HCT116 (cell line): ENCODE measurements around the gene PADI2. TPM values are rescaled to one million over a fixed set of nuclear protein-coding genes. Genes with fewer than 3 reads are reported as not detected.

Experiments used
- ATAC-seq: fragments of 200-7000 bp; cut with Tn5 transposase; 2 replicates; pipeline ENCODE4 v1.9.1; 2020; ENCODE audit warnings: mild to moderate bottlenecking, moderate library complexity
- BruUV-seq: library from RNA; stranded (reverse); fragments of 400-500 nt; replicated peaks from 2 replicates; lab custom pipeline; 2021; lab: Mats Ljungman, UMichigan
- CTCF ChIA-PET: fragments of 300-600 bp; sonication (Branson Sonifier 250); formaldehyde crosslinking; loops from one replicate; lab custom pipeline; 2021; ENCODE audit warnings: antibody characterized with exemption; lab: Charles Lee
- POLR2A ChIA-PET: fragments of 300-600, 350-600 bp; sonication (Branson Sonifier 250); formaldehyde crosslinking; loops from one replicate; lab custom pipeline; 2021; ENCODE audit warnings: antibody characterized with exemption; lab: Charles Lee
- RAD21 ChIA-PET, 2 experiments: fragments of 300-600 bp; sonication (Branson Sonifier 250); formaldehyde crosslinking; loops; one replicate each; lab custom pipeline; 2023; ENCODE audit warnings: low total read pairs in 2 of 2; ENCODE audit not compliant: uncharacterized antibody in 2 of 2, unreplicated experiment in 2 of 2, low non-redundant PET in 1 of 2; lab: Charles Lee
- DNase-seq: peaks from one replicate; pipeline ENCODE4 v3.0.0-alpha.2; 2010; ENCODE audit warnings: low read depth, low spot score
- H2AFZ ChIP-seq: fragments of 200-600 bp; shearing (Covaris generic), sonication (generic); 2 replicates; pipeline ENCODE4 v1.6.1; 2017; ENCODE audit warnings: low read depth, mixed run types, mixed read lengths, antibody characterized with exemption, low read length; ENCODE audit not compliant: poor library complexity, severe bottlenecking
- H3K27ac ChIP-seq: 2 replicates; pipeline ENCODE4 v1.5.1; 2012; ENCODE audit warnings: low read depth, low read length
- H3K27me3 ChIP-seq: fragments of 200-600 bp; sonication (generic); 2 replicates; pipeline ENCODE4 v1.6.1; 2016; ENCODE audit warnings: mixed run types, low read length, mixed read lengths; ENCODE audit not compliant: insufficient read depth
- H3K36me3 ChIP-seq, 2 experiments: fragments of 200-500 bp in 1 of 2; fragments of 200-600 bp in 1 of 2; sonication (Bioruptor generic) in 1 of 2; sonication (generic) in 1 of 2; 2 replicates each; pipeline versions ENCODE4 v1.5.1 to v1.6.1; 2014 to 2016; ENCODE audit warnings: low read length in 2 of 2, inconsistent platforms in 1 of 2, mixed read lengths in 1 of 2, mixed run types in 1 of 2; ENCODE audit not compliant: insufficient read depth in 2 of 2, control insufficient read depth in 1 of 2
- H3K4me1 ChIP-seq, 2 experiments: fragments of 200-600 bp in 1 of 2; sonication (generic) in 1 of 2; 2 replicates each; pipeline versions ENCODE4 v1.5.1 to v1.6.1; 2012 to 2017; ENCODE audit warnings: low read length in 2 of 2, inconsistent platforms in 1 of 2, mild to moderate bottlenecking in 1 of 2, mixed read lengths in 1 of 2, mixed run types in 1 of 2, moderate library complexity in 1 of 2; ENCODE audit not compliant: insufficient read depth in 2 of 2, control insufficient read depth in 1 of 2
- H3K4me2 ChIP-seq: fragments of 200-600 bp; sonication (generic); 2 replicates; pipeline ENCODE4 v1.6.1; 2017; ENCODE audit warnings: mixed run types, low read length, mixed read lengths
- H3K4me3 ChIP-seq, 2 experiments: fragments of 200-600 bp in 1 of 2; sonication (generic) in 1 of 2; replicated peaks in 1 of 2; 2 replicates each; pipeline ENCODE4 v1.5.1; 2011 to 2016; ENCODE audit warnings: low read length in 2 of 2, control low read depth in 1 of 2, low read depth in 1 of 2, mild to moderate bottlenecking in 1 of 2, mixed read lengths in 1 of 2, mixed run types in 1 of 2
- H3K79me2 ChIP-seq: fragments of 200-600 bp; sonication (generic); 2 replicates; pipeline ENCODE4 v1.6.1; 2017; ENCODE audit warnings: mild to moderate bottlenecking, mixed run types, low read length, moderate library complexity, mixed read lengths; ENCODE audit not compliant: insufficient read depth
- H3K9ac ChIP-seq: fragments of 200-600 bp; sonication (generic); 2 replicates; pipeline ENCODE4 v1.6.1; 2016; ENCODE audit warnings: low read length, mixed read lengths
- H3K9me2 ChIP-seq: fragments of 200-600 bp; sonication (generic), shearing (Covaris generic); 2 replicates; pipeline ENCODE4 v1.6.1; 2017; ENCODE audit warnings: mixed run types, mild to moderate bottlenecking, moderate library complexity; ENCODE audit not compliant: insufficient read depth
- H3K9me3 ChIP-seq, 2 experiments: fragments of 200-500 bp in 1 of 2; fragments of 200-600 bp in 1 of 2; sonication (Bioruptor generic) in 1 of 2; sonication (generic) in 1 of 2; 2 replicates each; pipeline ENCODE4 v1.6.1; 2014 to 2017; ENCODE audit warnings: low read length in 2 of 2, mixed read lengths in 2 of 2, inconsistent platforms in 1 of 2, low read depth in 1 of 2, mild to moderate bottlenecking in 1 of 2, mixed run types in 1 of 2, moderate library complexity in 1 of 2; ENCODE audit not compliant: control insufficient read depth in 1 of 2, insufficient read depth in 1 of 2
- H4K20me1 ChIP-seq: fragments of 200-600 bp; sonication (generic), shearing (Covaris generic); 2 replicates; pipeline ENCODE4 v1.6.1; 2017; ENCODE audit warnings: mixed run types, mild to moderate bottlenecking, moderate library complexity; ENCODE audit not compliant: insufficient read depth
- CBX3 ChIP-seq: IDR thresholded peaks from 2 replicates; pipeline ENCODE4 v1.6.1; 2012; ENCODE audit warnings: low read depth
- CEBPB ChIP-seq: IDR thresholded peaks from 2 replicates; pipeline ENCODE4 v1.6.1; 2012; ENCODE audit warnings: low read depth
- RAD21 ChIP-seq: IDR thresholded peaks from 2 replicates; pipeline ENCODE4 v1.6.1; 2012; ENCODE audit warnings: low read depth, mild to moderate bottlenecking
- YY1 ChIP-seq: IDR thresholded peaks from 2 replicates; pipeline ENCODE4 v1.6.1; 2011; ENCODE audit warnings: low read length, low read depth, moderate library complexity, mild to moderate bottlenecking; ENCODE audit not compliant: insufficient replicate concordance; ENCODE audit errors: extremely low read depth
- ZNF274 ChIP-seq: fragments of 200-500 bp; sonication (Bioruptor generic); IDR thresholded peaks from 2 replicates; pipeline ENCODE4 v1.6.1; 2014; ENCODE audit warnings: mild to moderate bottlenecking, low read depth, low read length, inconsistent platforms
- intact Hi-C: fragments of 100-400 bp; cut with micrococcal nuclease; formaldehyde crosslinking; loops from 2 replicates; pipeline ENCODE4 v1.10.0; 2022
- total RNA-seq: library from RNA; stranded (reverse); gene quantifications from one replicate; pipeline ENCODE4 v1.2.1, GENCODE V29; 2021; ENCODE audit not compliant: unreplicated experiment
- TF ChIP-seq, protein P1 (sequence below): IDR thresholded peaks from 2 replicates; pipeline ENCODE4 v1.6.1; 2012; ENCODE audit warnings: low read depth
- TF ChIP-seq, protein P2 (sequence below): IDR thresholded peaks from 2 replicates; pipeline ENCODE4 v1.6.1; 2011; ENCODE audit warnings: mild to moderate bottlenecking, low read length, moderate library complexity; ENCODE audit not compliant: insufficient replicate concordance; ENCODE audit errors: extremely low read depth
- TF ChIP-seq, protein P3 (sequence below): IDR thresholded peaks from 2 replicates; pipeline ENCODE4 v1.6.1; 2012
- TF ChIP-seq, protein P4 (sequence below): IDR thresholded peaks from 2 replicates; pipeline ENCODE4 v1.6.1; 2012
- TF ChIP-seq, protein P5 (sequence below), 3 experiments: fragments of 200-600 bp in 1 of 3; sonication (generic) in 1 of 3; IDR thresholded peaks in 2 of 3; conservative IDR thresholded peaks in 1 of 3; 2 replicates each; pipeline ENCODE4 v1.5.1; 2012 to 2017; ENCODE audit warnings: low read depth in 2 of 3, low read length in 2 of 3, antibody characterized with exemption in 1 of 3, borderline replicate concordance in 1 of 3, control low read depth in 1 of 3, mild to moderate bottlenecking in 1 of 3, mixed read lengths in 1 of 3, mixed run types in 1 of 3, moderate library complexity in 1 of 3; ENCODE audit not compliant: insufficient read depth in 1 of 3

Gene PADI2
- total RNA-seq, 1 experiment from 2014 or later: 2.7 TPM

DNA sequence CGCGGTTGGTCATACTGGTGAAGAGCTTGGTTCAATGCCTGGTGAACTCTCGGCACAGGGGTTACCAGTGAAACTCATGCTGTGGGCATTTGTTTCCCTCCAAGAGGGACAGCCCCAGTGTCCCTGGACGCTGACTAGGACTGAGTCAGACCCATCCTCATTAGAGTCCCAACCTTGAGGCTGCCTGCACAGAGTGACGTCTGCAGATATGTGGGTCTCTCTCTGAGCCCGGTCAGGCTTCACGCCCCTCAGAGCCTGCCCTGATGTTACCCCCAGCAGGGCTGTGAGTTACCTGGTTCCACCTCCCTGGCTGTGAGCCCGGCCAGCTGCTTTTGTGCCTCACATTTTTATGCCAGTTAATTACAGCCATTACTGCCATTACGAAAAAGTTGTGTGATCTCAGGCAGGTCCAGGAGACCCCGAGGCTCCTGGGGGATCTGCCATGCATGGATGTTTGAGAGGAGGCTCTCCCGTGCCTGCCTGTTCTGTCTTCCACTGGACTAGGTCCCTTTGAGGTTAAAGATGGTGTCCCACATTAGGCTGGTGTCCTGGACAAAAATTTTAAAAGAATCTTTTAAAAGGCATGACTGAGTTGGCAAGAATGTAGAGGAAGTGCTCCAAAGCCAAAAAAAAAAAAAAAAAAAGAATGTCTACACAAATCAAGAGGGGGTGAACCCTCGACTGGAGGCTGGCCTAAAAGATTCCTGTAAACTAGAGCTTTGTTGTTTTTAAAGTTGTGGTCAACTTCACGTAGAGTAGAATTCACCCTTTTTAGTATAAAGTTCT, 49.0 kb upstream of the PADI2 start:
- Histone ChIP-seq H3K4me3 (no peak overlapping the region), H3K27me3 (no peaks in the 10 kb centered on the region), H3K4me2 (peak overlapping the region; percentile 52), H3K36me3 (no peaks in the 10 kb centered on the region), H3K9me3 (no peaks in the 10 kb centered on the region), H4K20me1 (no peaks in the 10 kb centered on the region), H3K27ac (no peak overlapping the region), H3K9ac (no peak overlapping the region), H3K9me2 (no peaks in the 10 kb centered on the region), H3K79me2 (no peaks in the 10 kb centered on the region), H2AFZ (peak overlapping the region; percentile 18), H3K4me1 (peaks cover 20 to 24% of the 10 kb centered on the region in 2 experiments)
- intact Hi-C loops: no loop called here
- no TSS peak for BruUV-seq
- DNase-seq: no peak
- no peak for ATAC-seq
- TF ChIP-seq, protein P1, sequence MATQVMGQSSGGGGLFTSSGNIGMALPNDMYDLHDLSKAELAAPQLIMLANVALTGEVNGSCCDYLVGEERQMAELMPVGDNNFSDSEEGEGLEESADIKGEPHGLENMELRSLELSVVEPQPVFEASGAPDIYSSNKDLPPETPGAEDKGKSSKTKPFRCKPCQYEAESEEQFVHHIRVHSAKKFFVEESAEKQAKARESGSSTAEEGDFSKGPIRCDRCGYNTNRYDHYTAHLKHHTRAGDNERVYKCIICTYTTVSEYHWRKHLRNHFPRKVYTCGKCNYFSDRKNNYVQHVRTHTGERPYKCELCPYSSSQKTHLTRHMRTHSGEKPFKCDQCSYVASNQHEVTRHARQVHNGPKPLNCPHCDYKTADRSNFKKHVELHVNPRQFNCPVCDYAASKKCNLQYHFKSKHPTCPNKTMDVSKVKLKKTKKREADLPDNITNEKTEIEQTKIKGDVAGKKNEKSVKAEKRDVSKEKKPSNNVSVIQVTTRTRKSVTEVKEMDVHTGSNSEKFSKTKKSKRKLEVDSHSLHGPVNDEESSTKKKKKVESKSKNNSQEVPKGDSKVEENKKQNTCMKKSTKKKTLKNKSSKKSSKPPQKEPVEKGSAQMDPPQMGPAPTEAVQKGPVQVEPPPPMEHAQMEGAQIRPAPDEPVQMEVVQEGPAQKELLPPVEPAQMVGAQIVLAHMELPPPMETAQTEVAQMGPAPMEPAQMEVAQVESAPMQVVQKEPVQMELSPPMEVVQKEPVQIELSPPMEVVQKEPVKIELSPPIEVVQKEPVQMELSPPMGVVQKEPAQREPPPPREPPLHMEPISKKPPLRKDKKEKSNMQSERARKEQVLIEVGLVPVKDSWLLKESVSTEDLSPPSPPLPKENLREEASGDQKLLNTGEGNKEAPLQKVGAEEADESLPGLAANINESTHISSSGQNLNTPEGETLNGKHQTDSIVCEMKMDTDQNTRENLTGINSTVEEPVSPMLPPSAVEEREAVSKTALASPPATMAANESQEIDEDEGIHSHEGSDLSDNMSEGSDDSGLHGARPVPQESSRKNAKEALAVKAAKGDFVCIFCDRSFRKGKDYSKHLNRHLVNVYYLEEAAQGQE: no peak
- TF ChIP-seq CBX3 (no peak), ZNF274 (no peak), YY1 (no peak), CEBPB (no peak), RAD21 (no peak)
- TF ChIP-seq, protein P2, sequence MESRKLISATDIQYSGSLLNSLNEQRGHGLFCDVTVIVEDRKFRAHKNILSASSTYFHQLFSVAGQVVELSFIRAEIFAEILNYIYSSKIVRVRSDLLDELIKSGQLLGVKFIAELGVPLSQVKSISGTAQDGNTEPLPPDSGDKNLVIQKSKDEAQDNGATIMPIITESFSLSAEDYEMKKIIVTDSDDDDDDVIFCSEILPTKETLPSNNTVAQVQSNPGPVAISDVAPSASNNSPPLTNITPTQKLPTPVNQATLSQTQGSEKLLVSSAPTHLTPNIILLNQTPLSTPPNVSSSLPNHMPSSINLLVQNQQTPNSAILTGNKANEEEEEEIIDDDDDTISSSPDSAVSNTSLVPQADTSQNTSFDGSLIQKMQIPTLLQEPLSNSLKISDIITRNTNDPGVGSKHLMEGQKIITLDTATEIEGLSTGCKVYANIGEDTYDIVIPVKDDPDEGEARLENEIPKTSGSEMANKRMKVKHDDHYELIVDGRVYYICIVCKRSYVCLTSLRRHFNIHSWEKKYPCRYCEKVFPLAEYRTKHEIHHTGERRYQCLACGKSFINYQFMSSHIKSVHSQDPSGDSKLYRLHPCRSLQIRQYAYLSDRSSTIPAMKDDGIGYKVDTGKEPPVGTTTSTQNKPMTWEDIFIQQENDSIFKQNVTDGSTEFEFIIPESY: no peak
- TF ChIP-seq, protein P3, sequence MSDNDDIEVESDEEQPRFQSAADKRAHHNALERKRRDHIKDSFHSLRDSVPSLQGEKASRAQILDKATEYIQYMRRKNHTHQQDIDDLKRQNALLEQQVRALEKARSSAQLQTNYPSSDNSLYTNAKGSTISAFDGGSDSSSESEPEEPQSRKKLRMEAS: no peak
- TF ChIP-seq, protein P4, sequence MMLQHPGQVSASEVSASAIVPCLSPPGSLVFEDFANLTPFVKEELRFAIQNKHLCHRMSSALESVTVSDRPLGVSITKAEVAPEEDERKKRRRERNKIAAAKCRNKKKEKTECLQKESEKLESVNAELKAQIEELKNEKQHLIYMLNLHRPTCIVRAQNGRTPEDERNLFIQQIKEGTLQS: no peak
- TF ChIP-seq, protein P5, sequence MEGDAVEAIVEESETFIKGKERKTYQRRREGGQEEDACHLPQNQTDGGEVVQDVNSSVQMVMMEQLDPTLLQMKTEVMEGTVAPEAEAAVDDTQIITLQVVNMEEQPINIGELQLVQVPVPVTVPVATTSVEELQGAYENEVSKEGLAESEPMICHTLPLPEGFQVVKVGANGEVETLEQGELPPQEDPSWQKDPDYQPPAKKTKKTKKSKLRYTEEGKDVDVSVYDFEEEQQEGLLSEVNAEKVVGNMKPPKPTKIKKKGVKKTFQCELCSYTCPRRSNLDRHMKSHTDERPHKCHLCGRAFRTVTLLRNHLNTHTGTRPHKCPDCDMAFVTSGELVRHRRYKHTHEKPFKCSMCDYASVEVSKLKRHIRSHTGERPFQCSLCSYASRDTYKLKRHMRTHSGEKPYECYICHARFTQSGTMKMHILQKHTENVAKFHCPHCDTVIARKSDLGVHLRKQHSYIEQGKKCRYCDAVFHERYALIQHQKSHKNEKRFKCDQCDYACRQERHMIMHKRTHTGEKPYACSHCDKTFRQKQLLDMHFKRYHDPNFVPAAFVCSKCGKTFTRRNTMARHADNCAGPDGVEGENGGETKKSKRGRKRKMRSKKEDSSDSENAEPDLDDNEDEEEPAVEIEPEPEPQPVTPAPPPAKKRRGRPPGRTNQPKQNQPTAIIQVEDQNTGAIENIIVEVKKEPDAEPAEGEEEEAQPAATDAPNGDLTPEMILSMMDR (IDR thresholded peaks at IDR 0.05 in 2 of 3, conservative IDR thresholded peaks at IDR 0.05 in 1 of 3; ENCODE audit: borderline replicate concordance in 1 of 3, insufficient read depth in 1 of 3, low read depth in 2 of 3, low read length in 2 of 3): no peak
- ChIA-PET RAD21 (no interaction called here), CTCF (interaction anchor here (1.4 kb wide), 1 partner anchor 11 kb away, joined by 4 read pairs; no protein-coding TSS in a partner anchor), POLR2A (interaction anchor here (0.6 kb wide), 1 partner anchor 68 kb away, joined by 7 read pairs; no protein-coding TSS in a partner anchor)
